Inflammatory macrophage treated with lipopolysaccharide for 1 hour (primary cell): ENCODE measurements around the gene UBE2S.

Experiments
- DNase-seq, 2 donors: peaks; one replicate each; pipeline ENCODE4 v3.0.0-alpha.2; 2020 to 2022

The UBE2S gene

GRCh38 chr19:55358943-55359908 lies 48.4 kb downstream of the UBE2S start:
- DNase-seq: no peak

- DNase-seq: no peak
These were observed 49.1 kb downstream of the UBE2S start for GRCh38 chr19:55358493-55358892.

- no peak for DNase-seq
These were observed 52.3 kb downstream of the UBE2S start for GRCh38 chr19:55355213-55355821.

- no peak for DNase-seq
These were observed 52.8 kb downstream of the UBE2S start, which contains the start of gene COX6B2 for GRCh38 chr19:55354698-55355212. TSS of gene COX6B2 (minus strand) at chr19:55354719. CDS start at chr19:55354521, 198 bp downstream.

- peak; percentile 20 to 81 for DNase-seq
These were observed 53.5 kb downstream of the UBE2S start for GRCh38 chr19:55353803-55354697.

- no peak for DNase-seq
These were observed 54.2 kb downstream of the UBE2S start for GRCh38 chr19:55353356-55353802.

- no peak for DNase-seq
These were observed 54.9 kb downstream of the UBE2S start for GRCh38 chr19:55352549-55353145.

- no peak for DNase-seq
These were observed 55.5 kb downstream of the UBE2S start for GRCh38 chr19:55352040-55352439.

GRCh38 chr19:55350620-55351315 lies 56.8 kb downstream of the UBE2S start:
- no peak for DNase-seq
